GM12892 (cell line): ENCODE data around the gene AP1B1.

Experiments
- DNase-seq: peaks from one replicate; pipeline ENCODE4 v3.0.0; 2011; ENCODE audit not compliant: insufficient read length
- FAIRE-seq: peaks from 2 replicates; lab custom pipeline; 2011; peaks lifted over from hg19 to GRCh38; lab: Jason Lieb, UNC
- POLR2A ChIP-seq: IDR thresholded peaks from 2 replicates; pipeline ENCODE4 v1.6.1; 2011; ENCODE audit warnings: low read depth, low read length, control low read depth
- POLR2AphosphoS5 ChIP-seq: IDR thresholded peaks from 2 replicates; pipeline ENCODE4 v1.6.1; 2011; ENCODE audit warnings: low read depth, low read length, control low read depth
- TAF1 ChIP-seq: IDR thresholded peaks from 2 replicates; pipeline ENCODE4 v1.6.1; 2011; ENCODE audit warnings: low read depth, mild to moderate bottlenecking, control low read depth, low read length, borderline replicate concordance

Gene AP1B1

DNA sequence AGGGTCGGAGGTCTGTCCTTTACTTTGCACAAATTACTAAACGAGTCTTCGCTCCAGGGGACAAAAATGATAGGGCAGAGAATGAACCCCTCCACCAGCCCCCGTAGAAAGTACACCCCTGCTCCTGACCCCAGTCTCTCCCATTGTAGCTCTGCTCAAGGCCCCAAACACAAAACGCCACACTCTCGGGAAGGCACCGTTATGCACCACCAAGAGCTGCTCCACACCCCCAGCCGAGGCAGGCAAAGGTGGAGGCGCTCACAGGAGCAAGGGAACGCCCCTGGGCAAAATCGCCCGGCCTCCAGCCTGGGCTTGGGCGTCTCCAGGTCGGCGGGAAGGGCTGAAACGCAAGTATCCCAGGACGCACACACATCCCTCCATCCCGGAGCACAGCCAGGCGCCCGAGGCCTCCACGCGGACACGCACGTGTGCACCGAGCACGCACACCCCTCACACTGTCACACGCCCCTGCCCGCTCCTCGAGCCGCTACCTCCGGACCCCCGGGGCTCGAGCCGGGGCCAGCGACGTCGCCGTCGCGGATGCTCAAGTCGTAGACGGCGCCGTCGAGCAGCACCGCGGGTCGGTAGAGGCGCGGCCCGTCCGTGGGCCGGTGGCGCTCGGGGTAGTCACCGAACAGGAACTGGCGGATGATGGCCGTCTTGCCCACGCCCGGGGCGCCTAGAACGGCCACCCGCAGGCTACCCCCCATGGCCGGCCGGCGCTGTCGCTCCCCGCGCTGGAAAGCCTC, 73.7 kb downstream of the AP1B1 start:
- peak; percentile 39 for DNase-seq
- no peak for FAIRE-seq
- TF ChIP-seq POLR2A (no peak), TAF1 (no peak), POLR2AphosphoS5 (no peak)

DNA sequence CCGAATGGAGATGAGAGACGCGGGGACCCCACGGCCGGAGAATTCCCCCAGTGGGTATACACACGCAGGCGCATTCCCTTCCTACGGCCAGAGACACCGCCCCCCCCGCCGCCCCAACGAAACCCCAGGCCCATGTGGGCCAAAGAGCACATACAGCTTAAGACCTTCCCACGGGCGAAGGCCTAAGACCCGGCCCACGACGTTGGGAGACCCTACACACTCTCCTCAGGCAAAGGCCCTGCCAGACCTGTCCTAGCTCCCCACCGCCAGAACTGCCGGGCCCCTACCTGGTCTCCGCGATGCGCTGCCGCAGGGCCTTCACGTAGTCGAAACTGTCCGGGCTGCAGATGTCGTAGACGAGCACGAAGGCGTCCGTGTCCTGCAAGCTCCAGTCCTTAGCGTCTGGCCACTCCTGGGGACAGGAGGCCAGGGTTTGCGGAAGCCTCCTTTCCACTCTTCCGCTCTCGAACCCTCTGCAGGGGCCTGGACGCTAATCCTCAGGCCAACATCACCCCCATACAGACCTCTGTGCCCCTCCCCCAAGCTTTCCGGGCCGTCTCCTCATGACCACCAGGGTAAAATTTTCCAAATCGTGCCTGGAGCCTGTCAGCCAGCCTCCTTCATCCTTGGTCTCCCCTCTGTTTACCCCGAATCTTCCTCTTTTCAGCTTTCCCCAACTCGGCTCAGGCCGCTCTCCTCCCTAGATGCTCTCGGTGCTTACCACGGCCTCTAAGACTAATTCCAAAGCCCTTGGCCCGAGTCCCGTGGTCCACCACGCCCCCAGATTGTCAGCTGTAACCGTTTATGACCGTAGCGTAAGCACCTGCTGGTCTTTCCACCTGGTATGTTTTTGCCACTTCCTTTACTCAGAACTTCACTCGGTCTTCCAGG, 74.5 kb downstream of the AP1B1 start:
- peak; percentile 27 for DNase-seq
- TF ChIP-seq POLR2AphosphoS5: no peak
- TF ChIP-seq TAF1: no peak
- TF ChIP-seq POLR2A: no peak
- no peak for FAIRE-seq

DNA sequence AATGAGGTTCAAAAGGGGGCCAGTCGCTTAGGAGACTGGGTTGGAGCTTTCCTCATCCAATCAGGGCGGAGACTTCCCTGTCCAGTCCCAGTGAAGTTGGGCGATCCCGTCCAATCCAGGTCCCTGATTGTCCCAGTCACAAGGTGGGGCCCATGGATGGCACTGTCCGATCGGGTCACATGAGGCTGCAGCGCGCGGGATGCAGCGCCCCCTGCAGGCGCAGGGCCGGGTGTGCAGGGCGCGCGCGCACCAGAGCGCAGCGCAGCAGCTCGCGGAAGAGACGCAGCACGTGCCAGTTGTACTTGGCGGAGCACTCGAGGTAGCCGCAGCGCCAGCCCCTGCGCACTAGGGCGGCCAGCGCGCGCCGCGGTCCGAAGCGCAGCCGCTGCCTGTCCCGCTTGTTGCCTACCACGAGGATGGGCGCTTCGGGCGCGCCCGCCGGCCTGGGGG, 75.2 kb downstream of the AP1B1 start:
- FAIRE-seq: no peak
- TF ChIP-seq POLR2A: no peak
- no peak for TF ChIP-seq TAF1
- no peak for TF ChIP-seq POLR2AphosphoS5

DNA sequence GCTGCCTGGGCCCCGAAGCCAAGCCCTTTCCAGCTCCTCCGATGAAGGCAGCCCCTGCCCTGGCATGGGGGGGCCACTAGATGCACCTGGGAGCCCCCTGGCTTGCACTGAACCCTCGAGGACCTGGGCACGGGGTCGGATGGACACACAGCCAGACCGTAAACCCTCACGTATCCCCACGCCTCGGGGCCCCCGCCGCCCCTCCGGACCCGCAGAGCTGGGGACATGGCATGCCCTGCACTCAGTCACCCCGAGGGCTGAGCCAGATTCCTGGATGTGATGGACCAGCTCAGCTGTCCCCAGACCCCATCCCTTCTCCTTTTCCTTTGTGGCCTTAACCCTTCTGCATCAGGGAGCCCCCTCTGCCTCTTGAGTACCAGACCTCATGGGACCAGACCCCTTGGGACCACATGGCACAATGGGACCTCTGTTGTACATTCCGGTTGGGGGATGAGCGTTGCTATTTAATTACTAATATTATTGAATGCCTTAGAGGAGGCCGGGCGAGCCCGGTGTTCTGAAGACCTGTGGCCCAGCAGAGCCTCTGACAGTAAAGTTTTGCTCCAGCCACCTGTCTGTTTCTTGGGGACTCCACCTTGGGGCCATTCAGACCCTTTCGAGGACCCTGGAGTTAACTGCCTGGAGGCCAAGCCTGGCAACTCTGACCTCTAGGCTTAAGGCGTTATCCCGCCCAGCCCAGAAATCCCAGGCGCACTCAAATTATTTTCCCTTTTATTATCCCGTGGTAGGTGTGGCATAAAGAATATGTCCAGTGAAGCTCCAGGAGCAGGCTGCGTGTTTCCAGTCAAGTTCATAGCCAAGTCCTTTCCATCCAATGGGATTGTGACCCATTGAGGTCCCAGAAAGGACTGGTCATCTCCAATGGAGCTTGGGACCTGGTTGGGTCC, 75.9 kb downstream of the AP1B1 start:
- TF ChIP-seq POLR2AphosphoS5 (no peak), POLR2A (no peak), TAF1 (no peak)
- no peak for FAIRE-seq
- DNase-seq: peak; percentile 19

More for the DNA sequence above, 75.2 kb downstream of the AP1B1 start:
- DNase-seq: peak; percentile 23

DNA sequence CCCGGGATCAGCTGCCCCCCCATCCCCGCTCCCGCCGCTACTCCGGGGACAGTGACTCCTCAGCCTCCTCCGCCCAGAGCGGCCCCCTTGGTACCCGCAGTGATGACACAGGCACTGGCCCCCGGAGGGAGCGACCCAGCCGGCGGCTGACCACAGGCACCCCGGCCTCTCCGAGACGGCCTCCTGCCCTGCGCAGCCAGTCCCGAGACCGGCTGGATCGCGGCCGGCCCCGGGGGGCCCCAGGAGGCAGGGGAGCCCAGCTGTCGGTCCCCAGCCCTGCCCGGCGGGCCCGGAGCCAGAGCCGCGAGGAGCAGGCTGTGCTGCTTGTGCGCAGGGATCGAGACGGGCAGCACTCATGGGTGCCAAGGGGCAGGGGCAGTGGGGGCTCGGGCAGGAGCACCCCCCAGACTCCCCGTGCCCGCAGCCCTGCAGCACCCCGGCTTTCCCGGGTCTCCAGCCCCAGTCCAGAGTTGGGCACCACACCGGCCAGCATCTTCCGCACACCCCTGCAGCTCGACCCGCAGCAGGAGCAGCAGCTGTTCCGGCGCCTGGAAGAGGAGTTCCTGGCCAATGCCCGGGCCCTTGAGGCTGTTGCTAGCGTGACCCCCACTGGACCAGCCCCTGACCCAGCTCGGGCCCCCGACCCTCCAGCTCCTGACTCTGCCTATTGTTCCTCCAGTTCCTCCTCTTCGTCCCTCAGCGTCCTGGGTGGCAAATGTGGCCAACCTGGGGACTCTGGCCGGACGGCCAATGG, 76.7 kb downstream of the AP1B1 start:
- TF ChIP-seq TAF1 (no peak), POLR2A (no peak), POLR2AphosphoS5 (no peak)
- FAIRE-seq (no peak), DNase-seq (peak; percentile 18)

DNA sequence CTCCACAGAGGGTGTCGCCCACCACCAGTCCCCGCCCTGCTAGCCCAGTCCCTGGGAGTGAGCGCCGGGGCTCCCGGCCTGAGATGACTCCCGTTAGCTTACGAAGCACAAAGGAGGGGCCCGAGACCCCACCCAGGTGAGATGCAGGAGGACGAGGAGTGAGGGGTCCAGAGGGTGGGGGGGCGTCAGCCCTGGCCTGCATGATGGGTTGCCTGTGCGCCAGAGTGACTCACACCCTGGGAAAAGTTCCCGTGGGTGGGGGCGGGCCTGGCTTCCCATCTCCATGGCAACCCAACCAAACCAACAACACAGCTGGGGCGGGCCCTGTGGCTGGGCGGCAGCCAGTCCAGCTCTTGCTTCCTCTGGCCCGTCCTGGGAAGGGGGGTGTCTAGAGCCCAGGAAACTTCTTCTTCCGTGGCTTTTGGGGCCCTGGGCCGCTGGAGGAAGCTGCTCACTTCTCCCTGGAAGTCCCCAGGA, 77.5 kb downstream of the AP1B1 start:
- DNase-seq (peak; percentile 72), FAIRE-seq (peak; percentile 42)
- TF ChIP-seq POLR2A (no peak), POLR2AphosphoS5 (no peak), TAF1 (no peak)

DNA sequence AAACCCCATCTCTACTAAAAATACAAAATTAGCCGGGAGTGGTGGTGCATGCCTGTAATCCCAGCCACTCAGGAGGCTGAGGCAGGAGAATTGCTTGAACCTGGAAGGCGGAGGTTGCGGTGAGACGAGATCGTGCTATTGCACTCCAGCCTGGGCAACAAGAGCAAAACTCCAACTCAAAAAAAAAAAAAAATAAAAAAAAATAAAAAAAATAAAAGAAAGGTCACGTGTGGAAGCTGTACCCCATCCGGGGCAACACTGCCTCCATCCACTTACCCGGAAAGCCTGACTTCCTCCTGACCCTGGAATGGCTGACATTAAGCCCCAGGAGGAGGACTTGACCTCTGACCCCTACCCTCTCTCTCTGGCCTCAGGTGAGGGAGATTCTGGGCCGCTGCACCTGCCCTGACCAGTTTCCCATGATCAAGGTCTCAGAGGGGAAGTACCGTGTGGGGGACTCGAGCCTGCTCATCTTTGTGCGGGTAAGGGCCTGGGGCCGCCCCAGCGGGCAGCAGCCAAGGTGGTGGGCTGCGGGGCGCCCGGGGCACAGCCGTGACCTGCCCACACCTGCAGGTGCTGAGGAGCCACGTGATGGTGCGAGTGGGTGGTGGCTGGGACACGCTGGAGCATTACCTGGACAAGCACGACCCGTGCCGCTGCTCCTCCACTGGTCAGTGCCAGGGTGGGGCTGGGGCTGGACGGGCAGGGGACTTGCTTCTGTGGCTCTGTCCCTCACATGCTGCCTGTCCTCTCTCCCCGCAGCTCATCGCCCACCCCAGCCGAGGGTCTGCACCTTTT, 78.1 kb downstream of the AP1B1 start:
- TF ChIP-seq TAF1 (no peak), POLR2A (no peak), POLR2AphosphoS5 (no peak)
- FAIRE-seq (no peak), DNase-seq (peak; percentile 28)

DNA sequence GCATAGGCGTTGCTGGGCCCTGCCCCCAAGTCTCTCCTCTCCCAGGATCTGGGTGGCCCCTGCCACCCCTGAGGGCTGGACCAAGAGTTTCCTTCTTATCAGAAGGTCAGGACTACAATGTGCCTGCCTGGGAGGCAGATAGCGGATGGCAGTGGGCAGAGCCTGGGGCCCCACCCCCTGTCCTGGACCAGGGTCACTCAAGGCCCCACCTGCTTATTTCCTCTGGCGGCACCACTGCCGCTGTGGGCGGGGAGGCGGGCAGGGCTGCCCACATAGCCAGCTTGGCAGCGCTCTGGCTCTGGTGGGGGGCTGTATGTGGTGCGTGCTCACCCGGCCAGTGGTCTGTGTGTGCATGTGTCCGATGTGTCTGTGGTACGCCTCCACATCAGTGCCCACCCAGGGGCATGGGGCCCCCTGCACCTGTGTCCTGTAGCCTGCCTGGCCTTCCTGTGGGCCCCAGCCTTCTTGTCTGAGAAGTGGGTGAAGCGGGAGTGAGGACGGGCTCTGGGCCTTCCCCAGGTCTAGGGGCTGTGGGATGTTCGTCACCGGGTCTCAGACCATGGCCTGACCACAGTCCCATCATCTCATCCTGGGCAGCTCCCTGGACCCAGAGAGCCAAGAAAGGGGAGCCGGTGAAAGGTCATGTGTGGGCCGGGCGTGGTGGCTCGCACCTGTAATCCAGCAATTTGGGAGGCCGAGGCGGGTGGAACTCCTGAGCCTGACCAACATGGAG, 78.9 kb downstream of the AP1B1 start:
- no peak for FAIRE-seq
- peak; percentile 25 for DNase-seq
- TF ChIP-seq POLR2AphosphoS5 (no peak), TAF1 (no peak), POLR2A (no peak)

DNA sequence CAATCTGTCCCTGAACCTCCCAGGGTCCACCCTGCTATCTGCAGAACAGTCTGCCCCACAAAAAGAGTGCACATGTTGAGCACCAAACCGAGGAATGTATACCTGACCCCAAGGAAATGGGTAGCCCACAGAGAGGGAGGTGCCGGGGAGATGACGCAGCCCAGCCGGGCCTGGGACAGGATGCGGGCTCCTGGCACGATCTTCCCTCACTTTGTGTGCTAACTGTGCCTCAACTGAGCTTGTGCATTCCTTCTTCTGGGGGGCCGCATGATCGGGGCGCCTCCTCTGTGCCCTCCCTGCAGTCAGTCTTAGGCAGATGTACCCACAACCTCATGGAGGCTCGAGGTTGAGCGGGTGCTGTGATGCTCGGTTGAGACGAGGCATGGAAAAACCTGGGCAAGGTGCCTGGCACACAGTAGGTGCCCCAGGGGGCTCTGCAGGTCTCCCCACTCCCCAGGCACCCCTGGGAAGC, 79.5 kb downstream of the AP1B1 start:
- peak; percentile 20 for DNase-seq
- no peak for FAIRE-seq
- TF ChIP-seq POLR2A: no peak
- TF ChIP-seq TAF1: no peak
- TF ChIP-seq POLR2AphosphoS5: no peak
